ENCODE data around the gene FLRT3. TPM values are rescaled to one million over a fixed set of nuclear protein-coding genes. Genes with fewer than 3 reads are reported as not detected.

FLRT3 gene
- total and polyA plus RNA-seq, 2 donors (not counting 1 experiment from before 2014, with no cell fraction given) = not detected

DNA sequence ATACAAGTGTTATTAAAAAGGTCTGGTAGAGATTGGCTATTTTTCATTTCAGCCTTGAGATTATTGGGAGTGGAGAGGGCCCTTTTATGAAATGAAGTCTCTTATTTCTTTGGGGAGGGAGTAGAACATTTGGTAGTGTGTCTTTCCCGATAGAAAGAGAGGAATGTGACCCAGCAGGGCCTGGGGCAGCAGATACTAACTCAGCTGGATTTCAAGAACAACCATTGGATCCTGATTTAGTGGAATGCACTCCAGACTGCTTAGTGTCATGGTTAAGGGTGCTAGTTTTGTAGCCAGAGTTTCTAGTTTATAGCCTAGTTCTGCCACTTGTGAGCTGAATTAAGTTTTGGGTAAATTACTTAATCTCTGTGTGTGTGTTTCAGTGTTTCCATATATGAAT lies 18.4 kb upstream of the FLRT3 start:
- H3K9ac ChIP-seq (ENCODE audit: low read length) = no peak overlapping the region
- no peak overlapping the region for H2AFZ ChIP-seq (ENCODE audit: insufficient read depth, low read depth, low read length, poor library complexity, severe bottlenecking)
- no peaks in the 10 kb centered on the region for H4K20me1 ChIP-seq (ENCODE audit: control insufficient read depth, insufficient read depth, low read length, poor library complexity, severe bottlenecking)
- H3K36me3 ChIP-seq (replicated peaks in 1 of 2; ENCODE audit: control extremely low read depth in 1 of 2, control insufficient read depth in 1 of 2, extremely low read depth in 1 of 2, insufficient read depth in 2 of 2, low read length in 1 of 2) = no peaks in the 10 kb centered on the region
- peaks cover 13% of the 10 kb centered on the region for H3K27me3 Mint-ChIP-seq
- ATAC-seq (ENCODE audit: low read depth) (no peak), DNase-seq (no peak)
- no peaks in the 10 kb centered on the region for H3K4me1 ChIP-seq (ENCODE audit: control insufficient read depth in 2 of 2, insufficient read depth in 2 of 2, low read length in 2 of 2)
- H3K27ac ChIP-seq (ENCODE audit: low read length in 2 of 2) = no peak overlapping the region
- TF ChIP-seq CTCF (IDR thresholded peaks at IDR 0.05) = no peak
- TF ChIP-seq EZH2 (IDR thresholded peaks at IDR 0.05; ENCODE audit: borderline replicate concordance, insufficient read depth, low read depth, low read length, poor library complexity, severe bottlenecking) = no peak
- WGBS (ENCODE audit: insufficient coverage) = 60% methylated on average over 1 of the region's 1 CpG
- intact Hi-C loops (cut with micrococcal nuclease) = no loop called here
- no peak overlapping the region for H3K4me3 ChIP-seq (ENCODE audit: control extremely low read depth in 1 of 5, extremely low read depth in 1 of 5, insufficient read depth in 1 of 5, low read depth in 2 of 5, low read length in 4 of 5)
- no peaks in the 10 kb centered on the region for H3K9me3 ChIP-seq (ENCODE audit: control extremely low read depth in 1 of 3, control insufficient read depth in 2 of 3, insufficient read depth in 1 of 3, low read length in 2 of 3)
- ChIA-PET POLR2A (no interaction called here), CTCF (no interaction called here)
- H3K4me1 Mint-ChIP-seq = no peaks in the 10 kb centered on the region
- H3K27me3 ChIP-seq (replicated peaks in 1 of 4; ENCODE audit: control extremely low read depth in 1 of 4, control insufficient read depth in 3 of 4, insufficient read depth in 4 of 4, low read length in 3 of 4) = no peaks in the 10 kb centered on the region
- H3K4me3 Mint-ChIP-seq = no peak overlapping the region
- H3K9me3 Mint-ChIP-seq (ENCODE audit: insufficient read depth) = no peaks in the 10 kb centered on the region
- H3K4me2 ChIP-seq (replicated peaks; ENCODE audit: low read depth, low read length, poor library complexity, severe bottlenecking) = no peak overlapping the region
- H3K27ac Mint-ChIP-seq = no peak overlapping the region
- H3K79me2 ChIP-seq (ENCODE audit: control insufficient read depth, insufficient read depth, low read length) = no peaks in the 10 kb centered on the region

GRCh38 chr20:14344746-14345145 lies 7.3 kb upstream of the FLRT3 start:
- no peak overlapping the region for H3K4me3 ChIP-seq (ENCODE audit: control extremely low read depth in 1 of 5, extremely low read depth in 1 of 5, insufficient read depth in 1 of 5, low read depth in 2 of 5, low read length in 4 of 5)
- no peak overlapping the region for H3K9ac ChIP-seq (ENCODE audit: low read length)
- no peaks in the 10 kb centered on the region for H4K20me1 ChIP-seq (ENCODE audit: control insufficient read depth, insufficient read depth, low read length, poor library complexity, severe bottlenecking)
- H3K36me3 ChIP-seq (replicated peaks in 1 of 2; ENCODE audit: control extremely low read depth in 1 of 2, control insufficient read depth in 1 of 2, extremely low read depth in 1 of 2, insufficient read depth in 2 of 2, low read length in 1 of 2) = no peaks in the 10 kb centered on the region
- ChIA-PET CTCF (no interaction called here), POLR2A (no interaction called here)
- no peaks in the 10 kb centered on the region for H3K79me2 ChIP-seq (ENCODE audit: control insufficient read depth, insufficient read depth, low read length)
- H3K27ac ChIP-seq (ENCODE audit: low read length in 2 of 2) = no peak overlapping the region
- Mint-ChIP-seq H3K4me1 (peaks cover 5% of the 10 kb centered on the region), H3K27ac (no peak overlapping the region), H3K9me3 (ENCODE audit: insufficient read depth) (no peaks in the 10 kb centered on the region), H3K4me3 (no peak overlapping the region), H3K27me3 (peaks cover 9% of the 10 kb centered on the region)
- H3K4me1 ChIP-seq (ENCODE audit: control insufficient read depth in 2 of 2, insufficient read depth in 2 of 2, low read length in 2 of 2) = no peaks in the 10 kb centered on the region
- no peaks in the 10 kb centered on the region for H3K9me3 ChIP-seq (ENCODE audit: control extremely low read depth in 1 of 3, control insufficient read depth in 2 of 3, insufficient read depth in 1 of 3, low read length in 2 of 3)
- H3K27me3 ChIP-seq (replicated peaks in 1 of 4; ENCODE audit: control extremely low read depth in 1 of 4, control insufficient read depth in 3 of 4, insufficient read depth in 4 of 4, low read length in 3 of 4) = no peaks in the 10 kb centered on the region
- TF ChIP-seq EZH2 (IDR thresholded peaks at IDR 0.05; ENCODE audit: borderline replicate concordance, insufficient read depth, low read depth, low read length, poor library complexity, severe bottlenecking) = no peak
- no peak overlapping the region for H2AFZ ChIP-seq (ENCODE audit: insufficient read depth, low read depth, low read length, poor library complexity, severe bottlenecking)
- H3K4me2 ChIP-seq (replicated peaks; ENCODE audit: low read depth, low read length, poor library complexity, severe bottlenecking) = no peak overlapping the region
- DNase-seq (no peak), ATAC-seq (ENCODE audit: low read depth) (no peak)
- no CpG with 5 or more reads among the region's 1 CpG for WGBS (ENCODE audit: insufficient coverage)
- intact Hi-C loops (cut with micrococcal nuclease) = no loop called here

Data from B cell (primary cell).